GM12892 (cell line): ENCODE measurements around the gene TEDC2.

ENCODE experiments used
- POLR2A ChIP-seq: IDR thresholded peaks from 2 replicates; pipeline ENCODE4 v1.6.1; 2011; ENCODE audit warnings: low read depth, low read length, control low read depth
- POLR2AphosphoS5 ChIP-seq: IDR thresholded peaks from 2 replicates; pipeline ENCODE4 v1.6.1; 2011; ENCODE audit warnings: low read depth, low read length, control low read depth
- TAF1 ChIP-seq: IDR thresholded peaks from 2 replicates; pipeline ENCODE4 v1.6.1; 2011; ENCODE audit warnings: low read depth, mild to moderate bottlenecking, control low read depth, low read length, borderline replicate concordance

DNA sequence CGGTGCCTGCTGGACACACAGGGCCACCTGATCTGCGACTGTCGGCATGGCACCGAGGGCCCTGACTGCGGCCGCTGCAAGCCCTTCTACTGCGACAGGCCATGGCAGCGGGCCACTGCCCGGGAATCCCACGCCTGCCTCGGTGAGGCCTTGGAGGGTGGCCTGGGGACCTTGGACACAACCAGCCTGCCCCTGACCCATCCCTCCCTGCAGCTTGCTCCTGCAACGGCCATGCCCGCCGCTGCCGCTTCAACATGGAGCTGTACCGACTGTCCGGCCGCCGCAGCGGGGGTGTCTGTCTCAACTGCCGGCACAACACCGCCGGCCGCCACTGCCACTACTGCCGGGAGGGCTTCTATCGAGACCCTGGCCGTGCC lies 12.6 kb downstream of the TEDC2 start:
- TF ChIP-seq TAF1, result no peak
- no peak for TF ChIP-seq POLR2A
- no peak for TF ChIP-seq POLR2AphosphoS5
